Sigmoid colon (tissue), 7 donors: ENCODE measurements around the gene POLRMT. TPM values are rescaled to one million over a fixed set of nuclear protein-coding genes. Genes with fewer than 3 reads are reported as not detected.

Experiments
- DNase-seq: peaks from one replicate; pipeline ENCODE4 v3.0.0-alpha.2; 2019
- H3K27ac ChIP-seq, 4 donors: fragments of 200-600 bp; sonication (generic); one replicate each; pipeline ENCODE4 v1.5.1; 2016 to 2019; ENCODE audit warnings: mild to moderate bottlenecking in 1 of 4
- H3K27me3 ChIP-seq, 3 donors: fragments of 200-600 bp; sonication (generic); one replicate each; pipeline ENCODE4 v1.5.1; 2019; ENCODE audit warnings: mild to moderate bottlenecking in 1 of 3
- H3K36me3 ChIP-seq, 4 donors: fragments of 200-600 bp; sonication (generic); one replicate each; pipeline ENCODE4 v1.5.1; 2016 to 2019
- H3K4me1 ChIP-seq, 4 donors: fragments of 200-600 bp; sonication (generic); one replicate each; pipeline ENCODE4 v1.5.1; 2017 to 2019
- H3K4me3 ChIP-seq, 4 donors: fragments of 200-600 bp; sonication (generic); one replicate each; pipeline ENCODE4 v1.5.1; 2017 to 2019; ENCODE audit warnings: mild to moderate bottlenecking in 2 of 4, moderate library complexity in 1 of 4
- H3K9me3 ChIP-seq, 4 donors: fragments of 200-600 bp in 3 of 4; sonication (generic) in 3 of 4; one replicate each; pipeline versions ENCODE4 v1.5.1 to v1.6.1; 2013 to 2019
- EP300 ChIP-seq, 4 donors: sonication (generic); formaldehyde crosslinking; IDR thresholded peaks; one replicate each; pipeline ENCODE4 v1.6.1; 2017; ENCODE audit warnings: antibody characterized with exemption in 4 of 4
- POLR2A ChIP-seq, 2 donors: fragments of 450-650 bp; IDR thresholded peaks; one replicate each; pipeline ENCODE4 v1.6.1; 2016; ENCODE audit warnings: antibody characterized with exemption in 2 of 2, mild to moderate bottlenecking in 2 of 2, moderate library complexity in 2 of 2
- POLR2AphosphoS5 ChIP-seq, 4 donors: sonication (generic); formaldehyde crosslinking; IDR thresholded peaks; one replicate each; pipeline ENCODE4 v1.6.1; 2017; ENCODE audit warnings: antibody characterized with exemption in 4 of 4
- WGBS, 2 donors: extraction: QIAGEN DNeasy Blood & Tissue Kit; methylation state at CpG; one replicate each; pipeline ENCODE4 v1.1.7; 2013; 5-methylcytosine and 5-hydroxymethylcytosine counted together
- intact Hi-C: fragments of 100-400 bp; cut with DNase I; formaldehyde crosslinking; loops from one replicate; pipeline ENCODE4 v1.15.1; 2023
- polyA plus RNA-seq, 3 donors: library from polyadenylated mRNA; stranded (reverse); fragments of 200-250 nt; gene quantifications; one replicate each; pipeline ENCODE4 v1.2.3, GENCODE V29; 2013
- total RNA-seq, 4 donors: library from RNA; depleted of rRNA; stranded (reverse); fragments of >200 nt; gene quantifications; one replicate each; pipeline ENCODE4 v1.1.0, GENCODE V29; 2016
- TF ChIP-seq, protein P1 (sequence below), 4 experiments: fragments of 450-650 bp in 3 of 4; fragments of 200-600 bp in 1 of 4; IDR thresholded peaks; one replicate each; pipeline ENCODE4 v1.5.1; 2016 to 2019; ENCODE audit warnings: antibody characterized with exemption in 4 of 4, mild to moderate bottlenecking in 3 of 4, moderate library complexity in 2 of 4
- donor health status: healthy with polysubstance abuse.
- donor health status: Bipolar disorder and iron deficiency.
- donor health status: healthy.

Gene POLRMT
- total and polyA plus RNA-seq, 7 donors = 16.8 to 63.0 (median 24.0) TPM

DNA sequence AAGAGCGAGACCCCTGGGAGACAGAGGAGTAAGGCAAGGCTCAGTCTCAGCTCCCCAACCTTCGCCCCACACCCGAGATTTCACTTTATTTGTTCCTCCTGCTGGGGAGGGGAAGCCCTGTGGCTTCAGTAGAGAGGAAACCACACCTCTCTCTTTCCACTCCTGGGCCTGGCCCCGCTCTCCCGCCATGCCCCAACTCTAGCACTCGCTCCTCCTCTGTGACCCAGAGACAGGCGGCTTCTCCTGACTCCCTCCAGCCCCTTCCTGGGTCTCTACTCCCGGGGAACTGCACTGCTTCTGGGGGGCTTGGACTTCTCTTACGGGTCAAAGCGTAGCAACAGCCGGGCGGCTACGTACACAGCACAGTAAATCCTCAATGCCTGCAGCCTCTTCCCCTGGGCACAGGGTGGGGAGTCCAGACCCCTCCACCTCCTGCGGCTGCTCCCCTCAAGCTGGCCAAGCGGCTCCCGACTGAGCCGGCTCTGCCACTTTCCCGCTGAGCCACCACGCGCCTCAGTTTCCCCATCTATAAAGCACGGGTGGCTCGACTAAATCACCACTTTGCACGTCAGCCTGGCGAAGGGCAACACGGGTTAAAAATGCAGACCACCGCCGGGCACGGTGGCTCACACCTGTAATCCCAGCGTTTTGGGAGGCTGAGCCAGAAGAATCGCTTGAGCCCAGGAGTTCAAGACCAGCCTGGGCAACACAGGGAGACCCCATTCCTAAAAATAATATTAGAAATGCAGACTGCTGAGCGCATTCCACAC is 28.3 kb upstream of the POLRMT start:
- Histone ChIP-seq H3K4me1 (peaks cover 0 to 77% (median 73%) of the 10 kb centered on the region in 4 donors), H3K36me3 (no peaks in the 10 kb centered on the region), H3K4me3 (peak overlapping the region; percentile 79 to 100 (median 99)), H3K27me3 (no peaks in the 10 kb centered on the region), H3K9me3 (no peaks in the 10 kb centered on the region), H3K27ac (peak overlapping the region; percentile 96 to 99 (median 96))
- TF ChIP-seq, protein P1, sequence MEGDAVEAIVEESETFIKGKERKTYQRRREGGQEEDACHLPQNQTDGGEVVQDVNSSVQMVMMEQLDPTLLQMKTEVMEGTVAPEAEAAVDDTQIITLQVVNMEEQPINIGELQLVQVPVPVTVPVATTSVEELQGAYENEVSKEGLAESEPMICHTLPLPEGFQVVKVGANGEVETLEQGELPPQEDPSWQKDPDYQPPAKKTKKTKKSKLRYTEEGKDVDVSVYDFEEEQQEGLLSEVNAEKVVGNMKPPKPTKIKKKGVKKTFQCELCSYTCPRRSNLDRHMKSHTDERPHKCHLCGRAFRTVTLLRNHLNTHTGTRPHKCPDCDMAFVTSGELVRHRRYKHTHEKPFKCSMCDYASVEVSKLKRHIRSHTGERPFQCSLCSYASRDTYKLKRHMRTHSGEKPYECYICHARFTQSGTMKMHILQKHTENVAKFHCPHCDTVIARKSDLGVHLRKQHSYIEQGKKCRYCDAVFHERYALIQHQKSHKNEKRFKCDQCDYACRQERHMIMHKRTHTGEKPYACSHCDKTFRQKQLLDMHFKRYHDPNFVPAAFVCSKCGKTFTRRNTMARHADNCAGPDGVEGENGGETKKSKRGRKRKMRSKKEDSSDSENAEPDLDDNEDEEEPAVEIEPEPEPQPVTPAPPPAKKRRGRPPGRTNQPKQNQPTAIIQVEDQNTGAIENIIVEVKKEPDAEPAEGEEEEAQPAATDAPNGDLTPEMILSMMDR (IDR thresholded peaks at IDR 0.05) = no peak
- TF ChIP-seq POLR2AphosphoS5 (IDR thresholded peaks at IDR 0.05) (no peak), POLR2A (IDR thresholded peaks at IDR 0.05) (no peak), EP300 (IDR thresholded peaks at IDR 0.05) (no peak)
- intact Hi-C loops = loop anchor here (2.0 to 5.0 kb wide), 3 partner anchors 23 to 136 kb away; partner anchors contain the start of genes FGF22, PALM and PTBP1
- DNase-seq = peak; percentile 71
- WGBS, 2 donors = 2 to 7% methylated on average over 31 of the region's 31 CpGs

GRCh38 chr19:660793-661426 is 27.6 kb upstream of the POLRMT start:
- peak overlapping the region; percentile 96 to 99 (median 96) for H3K27ac ChIP-seq
- H3K4me3 ChIP-seq = peak overlapping the region in 3 of 4 donors; percentile 79 to 100 (median 100)
- TF ChIP-seq, protein P1 (IDR thresholded peaks at IDR 0.05) = no peak
- TF ChIP-seq EP300 (IDR thresholded peaks at IDR 0.05) (no peak), POLR2A (IDR thresholded peaks at IDR 0.05) (no peak)
- intact Hi-C loops = loop anchor here (5.0 kb wide), 1 partner anchor 136 kb away; the partner anchor contains the start of gene PTBP1
- peak; percentile 64 for DNase-seq
- H3K4me1 ChIP-seq = peaks cover 0 to 77% (median 73%) of the 10 kb centered on the region in 4 donors
- no peaks in the 10 kb centered on the region for H3K36me3 ChIP-seq
- H3K9me3 ChIP-seq = no peaks in the 10 kb centered on the region
- no peaks in the 10 kb centered on the region for H3K27me3 ChIP-seq
- 10 to 29% methylated on average over 20 of the region's 20 CpGs for WGBS, 2 donors

GRCh38 chr19:658916-659839 is 25.8 kb upstream of the POLRMT start:
- TF ChIP-seq EP300 (IDR thresholded peaks at IDR 0.05) (no peak), POLR2A (IDR thresholded peaks at IDR 0.05) (no peak), POLR2AphosphoS5 (IDR thresholded peaks at IDR 0.05) (no peak)
- TF ChIP-seq, protein P1 (IDR thresholded peaks at IDR 0.05) = no peak
- peak overlapping the region in 1 of 4 donors; percentile 17 for H3K27ac ChIP-seq
- 76 to 81% methylated on average over 50 of the region's 50 CpGs for WGBS, 2 donors
- peaks cover 0 to 70% (median 62%) of the 10 kb centered on the region in 4 donors for H3K4me1 ChIP-seq
- DNase-seq = peak; percentile 75
- intact Hi-C loops = no loop called here
- peaks cover 0 to 2% (median 0%) of the 10 kb centered on the region in 4 donors for H3K36me3 ChIP-seq
- no peak overlapping the region for H3K4me3 ChIP-seq
- H3K9me3 ChIP-seq = no peaks in the 10 kb centered on the region
- H3K27me3 ChIP-seq = no peaks in the 10 kb centered on the region

GRCh38 chr19:658059-658839 is 24.9 kb upstream of the POLRMT start:
- Histone ChIP-seq H3K27me3 (no peaks in the 10 kb centered on the region), H3K9me3 (no peaks in the 10 kb centered on the region), H3K4me3 (no peak overlapping the region), H3K36me3 (peaks cover 0 to 9% (median 4%) of the 10 kb centered on the region in 4 donors), H3K4me1 (peaks cover 0 to 61% (median 53%) of the 10 kb centered on the region in 4 donors), H3K27ac (no peak overlapping the region)
- intact Hi-C loops = no loop called here
- TF ChIP-seq EP300 (IDR thresholded peaks at IDR 0.05) (no peak), POLR2AphosphoS5 (IDR thresholded peaks at IDR 0.05) (no peak), POLR2A (IDR thresholded peaks at IDR 0.05) (no peak)
- TF ChIP-seq, protein P1 (IDR thresholded peaks at IDR 0.05) = no peak
- DNase-seq = no peak
- WGBS, 2 donors = 69 to 82% methylated on average over 33 of the region's 33 CpGs
